GM12865 (cell line): Measurements from ENCODE around the gene BPIFB1.

ENCODE experiments used
- DNase-seq: peaks from one replicate; pipeline ENCODE4 v3.0.0; 2010; ENCODE audit warnings: low read depth
- H3K4me3 ChIP-seq: 2 replicates; pipeline ENCODE4 v1.5.1; 2011; ENCODE audit warnings: mild to moderate bottlenecking, low read depth, low read length, control low read depth
- CTCF ChIP-seq: IDR thresholded peaks from 2 replicates; pipeline ENCODE4 v1.5.1; 2011; ENCODE audit warnings: low read length, control low read depth, low read depth, inconsistent platforms; ENCODE audit not compliant: insufficient read depth; ENCODE audit errors: missing control alignments

Gene BPIFB1

DNA sequence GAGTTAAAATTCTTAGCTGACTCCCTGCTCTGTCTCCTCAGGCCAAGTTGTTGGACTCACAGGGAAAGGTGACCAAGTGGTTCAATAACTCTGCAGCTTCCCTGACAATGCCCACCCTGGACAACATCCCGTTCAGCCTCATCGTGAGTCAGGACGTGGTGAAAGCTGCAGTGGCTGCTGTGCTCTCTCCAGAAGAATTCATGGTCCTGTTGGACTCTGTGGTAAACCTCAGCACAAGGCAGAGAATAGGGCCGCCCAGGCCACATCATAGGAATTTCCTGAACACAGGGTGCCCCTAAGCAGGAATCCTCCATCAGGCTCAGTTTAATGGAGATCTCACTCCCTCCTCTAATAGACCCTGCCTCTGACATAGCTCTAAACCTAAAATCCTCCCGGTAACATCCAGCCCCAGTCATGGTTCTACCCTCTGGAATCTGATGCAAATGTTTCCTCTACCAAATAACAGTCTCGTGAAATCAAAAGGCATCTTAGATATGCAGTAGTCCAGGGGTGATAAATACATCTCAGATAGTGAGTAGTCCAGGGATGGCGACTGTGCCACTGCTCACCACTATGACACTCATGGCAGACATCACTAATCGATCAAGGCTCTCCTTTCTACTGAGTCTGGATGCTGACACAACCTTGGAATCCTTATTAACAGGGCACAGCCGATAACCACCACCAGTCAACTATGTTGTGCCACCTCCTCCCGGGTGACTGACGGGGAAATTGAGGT, 18.3 kb downstream of the BPIFB1 start:
- TF ChIP-seq CTCF, result no peak
- peak; percentile 22 for DNase-seq
- H3K4me3 ChIP-seq, result no peak overlapping the region

- no peak for DNase-seq
- H3K4me3 ChIP-seq, result no peak overlapping the region
- TF ChIP-seq CTCF, result no peak
These were observed 20.6 kb downstream of the BPIFB1 start for GRCh38 chr20:33303595-33303994.

DNA sequence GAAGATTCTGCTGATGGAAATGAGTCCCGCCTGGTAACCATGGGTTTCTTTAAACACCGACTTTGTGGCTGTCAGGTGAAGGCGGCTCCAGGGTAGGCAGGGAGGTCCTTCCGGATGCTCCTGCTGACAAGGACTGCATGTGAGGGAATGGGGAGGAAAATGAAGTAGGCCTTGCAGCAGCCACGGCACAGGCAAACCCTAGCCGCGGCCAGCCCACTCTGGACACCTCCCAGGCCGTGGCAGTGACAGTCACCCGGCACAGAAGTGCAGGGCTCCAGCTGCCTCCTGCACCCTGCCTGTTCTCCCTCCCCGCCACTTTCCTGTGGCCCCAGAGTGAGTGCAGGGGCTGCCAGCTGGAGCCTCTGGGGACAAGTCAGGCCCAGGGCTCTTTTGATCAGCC, 21.0 kb downstream of the BPIFB1 start:
- DNase-seq, result no peak
- H3K4me3 ChIP-seq, result no peak overlapping the region
- no peak for TF ChIP-seq CTCF

- no peak for DNase-seq
These were observed 22.6 kb downstream of the BPIFB1 start for GRCh38 chr20:33305589-33306057.

DNA sequence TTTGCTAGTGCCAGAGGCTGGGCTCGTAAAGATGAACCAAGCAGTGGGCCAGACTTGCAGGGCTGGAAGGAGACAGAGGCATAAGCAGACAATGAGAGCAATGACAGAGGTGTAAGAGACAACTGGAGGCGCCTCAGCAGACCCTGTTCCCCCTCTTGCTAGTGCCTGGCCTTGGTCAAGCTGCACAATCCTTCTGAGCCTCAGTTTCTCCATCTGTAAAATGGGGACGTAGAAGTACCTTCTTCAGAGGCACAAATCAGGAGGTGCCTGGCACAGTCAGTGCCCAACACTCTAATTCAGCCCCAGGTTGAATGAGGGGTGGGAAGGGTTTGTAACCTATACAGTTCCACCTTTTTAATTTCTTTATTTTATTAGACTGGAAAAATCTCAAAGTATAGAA, 23.2 kb downstream of the BPIFB1 start:
- no peak overlapping the region for H3K4me3 ChIP-seq
- DNase-seq, result no peak
- no peak for TF ChIP-seq CTCF

More at GRCh38 chr20:33305589-33306057, 22.6 kb downstream of the BPIFB1 start:
- no peak for TF ChIP-seq CTCF
- H3K4me3 ChIP-seq, result no peak overlapping the region

GRCh38 chr20:33306807-33307206, 23.8 kb downstream of the BPIFB1 start:
- no peak overlapping the region for H3K4me3 ChIP-seq
- no peak for TF ChIP-seq CTCF
- DNase-seq, result no peak

DNA sequence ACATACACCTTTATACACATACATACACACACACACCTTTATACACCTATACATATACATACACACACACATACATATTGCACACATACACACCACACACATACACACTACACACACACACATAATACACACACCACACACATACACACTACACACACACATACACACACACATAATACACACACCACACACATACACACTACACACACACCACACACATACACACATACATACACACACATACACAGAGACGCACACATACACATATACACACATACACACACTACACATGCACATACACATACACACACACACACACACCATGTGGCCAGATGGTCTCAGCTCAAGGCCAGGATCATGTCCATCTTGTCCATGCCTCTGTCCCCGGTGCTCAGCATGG, 25.7 kb downstream of the BPIFB1 start:
- H3K4me3 ChIP-seq, result no peak overlapping the region
- DNase-seq, result no peak
- TF ChIP-seq CTCF, result no peak
